ENCODE data around the gene LIFR. TPM values are rescaled to one million over a fixed set of nuclear protein-coding genes. Genes with fewer than 3 reads are reported as not detected.
A peak's percentile ranks its signal among the peaks of the same experiment; 100 is the strongest.

Gene LIFR
- total RNA-seq, 1 experiment from 2014 or later = 10.6 TPM

GRCh38 chr5:38551030-38552017 is 5.1 kb downstream of the LIFR start:
- Histone ChIP-seq H3K4me1 (ENCODE audit: control insufficient read depth in 1 of 2, insufficient read depth in 2 of 2, low read length in 2 of 2) (peaks cover 12 to 28% of the 10 kb centered on the region in 2 experiments; a peak in 3 of 4 replicates), H3K4me3 (replicated peaks in 1 of 2; ENCODE audit: low read depth in 1 of 2, low read length in 2 of 2) (no peak overlapping the region), H4K20me1 (ENCODE audit: insufficient read depth) (no peaks in the 10 kb centered on the region), H2AFZ (ENCODE audit: low read depth, low read length, poor library complexity, severe bottlenecking) (no peak overlapping the region), H3K9me2 (ENCODE audit: insufficient read depth) (no peaks in the 10 kb centered on the region), H3K79me2 (ENCODE audit: insufficient read depth, low read length) (no peaks in the 10 kb centered on the region), H3K9ac (ENCODE audit: low read length) (no peak overlapping the region), H3K9me3 (ENCODE audit: control insufficient read depth in 1 of 2, insufficient read depth in 1 of 2, low read depth in 1 of 2, low read length in 2 of 2) (no peaks in the 10 kb centered on the region), H3K27me3 (ENCODE audit: insufficient read depth, low read length) (no peaks in the 10 kb centered on the region), H3K4me2 (ENCODE audit: low read length) (no peak overlapping the region), H3K27ac (ENCODE audit: low read depth, low read length) (no peak overlapping the region), H3K36me3 (ENCODE audit: control insufficient read depth in 1 of 2, insufficient read depth in 2 of 2, low read length in 2 of 2) (no peaks in the 10 kb centered on the region)
- BruUV-seq (replicated peaks) = no TSS peak
- ChIA-PET RAD21 (ENCODE audit: low non-redundant PET in 1 of 2, low total read pairs in 2 of 2, uncharacterized antibody in 2 of 2, unreplicated experiment in 2 of 2) (interaction anchor here in 1 of 2 experiments (0.9 to 1.9 kb wide), 2 partner anchors 110 kb away, joined by 3 to 9 read pairs; no protein-coding TSS in a partner anchor), POLR2A (no interaction called here), CTCF (interaction anchor here (1.0 to 2.9 kb wide), 4 partner anchors 11 to 259 kb away, joined by 3 to 39 read pairs (median 7); no protein-coding TSS in a partner anchor)
- TF ChIP-seq CEBPB (IDR thresholded peaks at IDR 0.05; ENCODE audit: low read depth) (no peak), YY1 (IDR thresholded peaks at IDR 0.05; ENCODE audit: extremely low read depth, insufficient replicate concordance, low read depth, low read length) (no peak), TCF7L2 (IDR thresholded peaks at IDR 0.05; ENCODE audit: borderline replicate concordance, extremely low read depth, insufficient read depth, insufficient read length) (no peak), RAD21 (IDR thresholded peaks at IDR 0.05; ENCODE audit: low read depth) (peak; percentile 61), SP1 (IDR thresholded peaks at IDR 0.05; ENCODE audit: low read depth) (no peak), JUND (IDR thresholded peaks at IDR 0.05) (no peak), SIN3A (IDR thresholded peaks at IDR 0.05; ENCODE audit: low read depth) (no peak), CBX3 (IDR thresholded peaks at IDR 0.05; ENCODE audit: low read depth) (no peak), POLR2AphosphoS5 (IDR thresholded peaks at IDR 0.05; ENCODE audit: low read depth, low read length) (no peak), ZFX (IDR thresholded peaks at IDR 0.05) (no peak), EGR1 (IDR thresholded peaks at IDR 0.05; ENCODE audit: low read depth) (no peak), SRF (IDR thresholded peaks at IDR 0.05; ENCODE audit: low read depth) (no peak), EZH2 (IDR thresholded peaks at IDR 0.05) (no peak)
- TF ChIP-seq, protein P1, sequence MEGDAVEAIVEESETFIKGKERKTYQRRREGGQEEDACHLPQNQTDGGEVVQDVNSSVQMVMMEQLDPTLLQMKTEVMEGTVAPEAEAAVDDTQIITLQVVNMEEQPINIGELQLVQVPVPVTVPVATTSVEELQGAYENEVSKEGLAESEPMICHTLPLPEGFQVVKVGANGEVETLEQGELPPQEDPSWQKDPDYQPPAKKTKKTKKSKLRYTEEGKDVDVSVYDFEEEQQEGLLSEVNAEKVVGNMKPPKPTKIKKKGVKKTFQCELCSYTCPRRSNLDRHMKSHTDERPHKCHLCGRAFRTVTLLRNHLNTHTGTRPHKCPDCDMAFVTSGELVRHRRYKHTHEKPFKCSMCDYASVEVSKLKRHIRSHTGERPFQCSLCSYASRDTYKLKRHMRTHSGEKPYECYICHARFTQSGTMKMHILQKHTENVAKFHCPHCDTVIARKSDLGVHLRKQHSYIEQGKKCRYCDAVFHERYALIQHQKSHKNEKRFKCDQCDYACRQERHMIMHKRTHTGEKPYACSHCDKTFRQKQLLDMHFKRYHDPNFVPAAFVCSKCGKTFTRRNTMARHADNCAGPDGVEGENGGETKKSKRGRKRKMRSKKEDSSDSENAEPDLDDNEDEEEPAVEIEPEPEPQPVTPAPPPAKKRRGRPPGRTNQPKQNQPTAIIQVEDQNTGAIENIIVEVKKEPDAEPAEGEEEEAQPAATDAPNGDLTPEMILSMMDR (IDR thresholded peaks at IDR 0.05 in 2 of 3, conservative IDR thresholded peaks at IDR 0.05 in 1 of 3; ENCODE audit: borderline replicate concordance in 1 of 3, insufficient read depth in 1 of 3, low read depth in 2 of 3, low read length in 2 of 3) = peak; percentile 50 to 77 (median 68); a peak in 5 of 6 replicates
- TF ChIP-seq, protein P2, sequence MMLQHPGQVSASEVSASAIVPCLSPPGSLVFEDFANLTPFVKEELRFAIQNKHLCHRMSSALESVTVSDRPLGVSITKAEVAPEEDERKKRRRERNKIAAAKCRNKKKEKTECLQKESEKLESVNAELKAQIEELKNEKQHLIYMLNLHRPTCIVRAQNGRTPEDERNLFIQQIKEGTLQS (IDR thresholded peaks at IDR 0.05) = no peak
- TF ChIP-seq, protein P3, sequence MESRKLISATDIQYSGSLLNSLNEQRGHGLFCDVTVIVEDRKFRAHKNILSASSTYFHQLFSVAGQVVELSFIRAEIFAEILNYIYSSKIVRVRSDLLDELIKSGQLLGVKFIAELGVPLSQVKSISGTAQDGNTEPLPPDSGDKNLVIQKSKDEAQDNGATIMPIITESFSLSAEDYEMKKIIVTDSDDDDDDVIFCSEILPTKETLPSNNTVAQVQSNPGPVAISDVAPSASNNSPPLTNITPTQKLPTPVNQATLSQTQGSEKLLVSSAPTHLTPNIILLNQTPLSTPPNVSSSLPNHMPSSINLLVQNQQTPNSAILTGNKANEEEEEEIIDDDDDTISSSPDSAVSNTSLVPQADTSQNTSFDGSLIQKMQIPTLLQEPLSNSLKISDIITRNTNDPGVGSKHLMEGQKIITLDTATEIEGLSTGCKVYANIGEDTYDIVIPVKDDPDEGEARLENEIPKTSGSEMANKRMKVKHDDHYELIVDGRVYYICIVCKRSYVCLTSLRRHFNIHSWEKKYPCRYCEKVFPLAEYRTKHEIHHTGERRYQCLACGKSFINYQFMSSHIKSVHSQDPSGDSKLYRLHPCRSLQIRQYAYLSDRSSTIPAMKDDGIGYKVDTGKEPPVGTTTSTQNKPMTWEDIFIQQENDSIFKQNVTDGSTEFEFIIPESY (IDR thresholded peaks at IDR 0.05; ENCODE audit: extremely low read depth, insufficient replicate concordance, low read length) = no peak
- ATAC-seq (peak; percentile 67), DNase-seq (ENCODE audit: low read depth, low spot score) (peak; percentile 23)
- intact Hi-C loops (cut with micrococcal nuclease) = loop anchor here (2.0 to 5.0 kb wide), 3 partner anchors 111 to 261 kb away; no protein-coding TSS in a partner anchor

Measured in HCT116 (cell line).